ENCODE results near the gene RNF167. TPM values are rescaled to one million over a fixed set of nuclear protein-coding genes. Genes with fewer than 3 reads are reported as not detected.

Gene RNF167
- total RNA-seq, 1 donor from 2014 or later: 90.4 TPM

DNA sequence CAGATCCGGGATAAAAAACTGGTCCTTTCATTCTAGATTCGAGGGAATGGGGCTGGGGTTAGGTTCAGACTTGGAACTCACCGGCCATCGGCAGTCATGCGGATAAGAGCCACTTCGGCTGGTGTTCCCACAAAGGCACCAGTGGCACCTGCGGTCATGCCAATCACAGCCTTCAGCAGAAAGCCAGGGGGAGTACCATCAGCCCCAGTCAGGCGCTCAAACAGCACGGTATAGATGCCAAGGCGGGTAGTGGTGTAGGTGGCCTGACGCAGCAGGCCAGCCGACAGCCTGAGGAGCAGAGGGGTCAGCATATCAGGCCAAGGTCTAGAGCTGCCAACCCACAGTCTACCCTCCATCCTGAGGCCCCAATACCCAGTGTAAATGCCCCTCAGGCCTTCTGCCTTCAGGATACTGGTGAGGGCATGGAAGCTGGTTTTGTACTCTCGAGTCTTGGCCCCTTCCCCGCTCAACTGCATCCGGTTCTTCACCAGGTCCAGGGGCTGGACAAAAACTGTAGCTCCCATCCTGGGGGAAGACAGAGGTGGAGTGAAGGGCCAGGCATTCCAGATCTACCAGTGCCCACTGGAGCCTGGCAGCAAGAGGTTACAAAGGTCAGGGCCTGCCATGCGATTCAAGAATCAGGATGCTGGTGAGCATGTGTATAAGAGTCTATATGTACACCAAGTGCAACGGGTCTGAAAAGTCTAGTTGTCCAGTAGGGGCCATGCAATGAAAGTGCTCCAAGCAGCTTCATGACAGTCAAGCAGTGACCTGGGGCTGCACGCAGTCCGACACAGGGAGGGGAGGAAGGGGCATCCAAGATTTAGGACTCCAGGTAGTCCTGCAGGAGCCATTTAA lies 1.2 kb upstream of the RNF167 start:
- DNase-seq (ENCODE audit: low read depth, low spot score): no peak
- Mint-ChIP-seq H3K4me3 (peak overlapping the region; percentile 96), H3K9me3 (no peaks in the 10 kb centered on the region), H3K27me3 (ENCODE audit: low read depth) (peaks cover 6% of the 10 kb centered on the region), H3K4me1 (peaks cover 51% of the 10 kb centered on the region), H3K36me3 (ENCODE audit: low read depth) (peaks cover 10% of the 10 kb centered on the region), H3K27ac (ENCODE audit: unreplicated experiment) (peak overlapping the region; percentile 96)
- TF ChIP-seq, protein P1, sequence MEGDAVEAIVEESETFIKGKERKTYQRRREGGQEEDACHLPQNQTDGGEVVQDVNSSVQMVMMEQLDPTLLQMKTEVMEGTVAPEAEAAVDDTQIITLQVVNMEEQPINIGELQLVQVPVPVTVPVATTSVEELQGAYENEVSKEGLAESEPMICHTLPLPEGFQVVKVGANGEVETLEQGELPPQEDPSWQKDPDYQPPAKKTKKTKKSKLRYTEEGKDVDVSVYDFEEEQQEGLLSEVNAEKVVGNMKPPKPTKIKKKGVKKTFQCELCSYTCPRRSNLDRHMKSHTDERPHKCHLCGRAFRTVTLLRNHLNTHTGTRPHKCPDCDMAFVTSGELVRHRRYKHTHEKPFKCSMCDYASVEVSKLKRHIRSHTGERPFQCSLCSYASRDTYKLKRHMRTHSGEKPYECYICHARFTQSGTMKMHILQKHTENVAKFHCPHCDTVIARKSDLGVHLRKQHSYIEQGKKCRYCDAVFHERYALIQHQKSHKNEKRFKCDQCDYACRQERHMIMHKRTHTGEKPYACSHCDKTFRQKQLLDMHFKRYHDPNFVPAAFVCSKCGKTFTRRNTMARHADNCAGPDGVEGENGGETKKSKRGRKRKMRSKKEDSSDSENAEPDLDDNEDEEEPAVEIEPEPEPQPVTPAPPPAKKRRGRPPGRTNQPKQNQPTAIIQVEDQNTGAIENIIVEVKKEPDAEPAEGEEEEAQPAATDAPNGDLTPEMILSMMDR (conservative IDR thresholded peaks at IDR 0.05): no peak

DNA sequence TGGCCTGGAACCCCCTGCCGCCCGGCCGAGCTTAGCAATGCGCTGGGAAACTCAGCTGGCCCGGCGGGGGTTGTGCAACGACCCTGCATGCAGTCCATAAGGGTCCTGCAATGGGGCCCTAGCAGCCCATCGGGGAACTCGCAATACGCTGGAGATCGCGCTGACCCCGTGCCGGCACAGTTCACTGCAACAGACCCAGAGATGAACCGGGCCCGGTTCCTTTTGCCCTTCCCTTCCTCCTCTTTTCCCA lies 597 bp upstream of the RNF167 start:
- TF ChIP-seq, protein P1 (conservative IDR thresholded peaks at IDR 0.05): no peak
- DNase-seq (ENCODE audit: low read depth, low spot score): peak; percentile 30
- peak overlapping the region; percentile 96 for H3K27ac Mint-ChIP-seq (ENCODE audit: unreplicated experiment)
- H3K4me3 Mint-ChIP-seq: peak overlapping the region; percentile 96
- H3K9me3 Mint-ChIP-seq: no peaks in the 10 kb centered on the region
- H3K4me1 Mint-ChIP-seq: peaks cover 48% of the 10 kb centered on the region
- H3K27me3 Mint-ChIP-seq (ENCODE audit: low read depth): peaks cover 6% of the 10 kb centered on the region
- H3K36me3 Mint-ChIP-seq (ENCODE audit: low read depth): peaks cover 12% of the 10 kb centered on the region

DNA sequence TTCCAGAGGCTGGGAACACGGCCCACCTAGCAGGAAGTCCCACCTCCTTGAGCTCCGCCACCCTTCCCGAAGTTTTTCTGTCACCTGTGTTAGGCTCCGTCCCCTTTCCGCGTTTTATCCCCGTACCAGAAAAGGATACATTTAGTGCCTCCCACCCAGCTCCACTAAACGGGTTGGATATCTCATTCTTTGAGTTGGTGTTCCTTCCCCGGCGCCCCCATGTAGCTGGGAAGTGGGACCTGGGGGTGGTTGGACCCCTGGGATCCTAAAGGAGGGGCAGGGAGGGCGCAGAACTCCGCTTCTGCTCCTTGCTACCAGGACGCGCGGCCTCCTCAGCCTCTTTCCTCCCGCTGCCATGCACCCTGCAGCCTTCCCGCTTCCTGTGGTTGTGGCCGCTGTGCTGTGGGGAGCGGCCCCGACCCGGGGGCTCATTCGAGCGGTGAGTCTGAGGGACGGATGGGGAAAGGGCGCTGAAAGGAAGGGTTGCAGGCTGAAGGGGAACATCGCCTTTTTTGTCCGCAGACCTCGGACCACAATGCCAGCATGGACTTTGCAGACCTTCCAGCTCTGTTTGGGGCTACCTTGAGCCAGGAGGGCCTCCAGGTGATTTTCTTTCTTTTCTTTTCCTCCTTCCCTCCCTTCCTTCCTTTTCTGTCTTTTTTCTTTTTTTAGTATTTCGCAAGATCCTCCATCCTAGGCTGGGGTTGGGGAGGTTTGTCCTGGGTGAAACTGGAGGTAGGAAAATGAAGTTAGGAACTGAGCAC lies 669 bp downstream of the RNF167 start:
- DNase-seq (ENCODE audit: low read depth, low spot score): no peak
- no peaks in the 10 kb centered on the region for H3K9me3 Mint-ChIP-seq
- TF ChIP-seq, protein P1 (conservative IDR thresholded peaks at IDR 0.05): no peak
- H3K27me3 Mint-ChIP-seq (ENCODE audit: low read depth): peaks cover 11% of the 10 kb centered on the region
- peaks cover 54% of the 10 kb centered on the region for H3K4me1 Mint-ChIP-seq
- H3K4me3 Mint-ChIP-seq: peak overlapping the region; percentile 96
- peak overlapping the region; percentile 99 for H3K27ac Mint-ChIP-seq (ENCODE audit: unreplicated experiment)
- peaks cover 21% of the 10 kb centered on the region for H3K36me3 Mint-ChIP-seq (ENCODE audit: low read depth)

DNA sequence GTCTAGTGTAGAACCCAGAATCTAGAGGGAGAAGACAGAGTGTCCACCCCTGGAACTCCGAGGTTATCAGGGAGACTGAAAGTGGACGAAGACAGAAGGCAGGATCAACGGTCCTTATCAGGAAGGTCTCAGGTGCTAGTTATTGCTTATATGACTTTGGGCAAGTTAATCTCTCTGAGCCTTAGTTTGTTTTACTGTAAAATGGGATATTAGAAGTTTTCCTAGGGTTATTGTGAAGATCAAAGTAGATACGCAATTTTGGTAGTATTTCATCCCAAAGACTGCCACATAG lies 1.2 kb downstream of the RNF167 start:
- H3K4me3 Mint-ChIP-seq: peak overlapping the region; percentile 96
- peak overlapping the region; percentile 53 for H3K27ac Mint-ChIP-seq (ENCODE audit: unreplicated experiment)
- peaks cover 19% of the 10 kb centered on the region for H3K36me3 Mint-ChIP-seq (ENCODE audit: low read depth)
- no peaks in the 10 kb centered on the region for H3K9me3 Mint-ChIP-seq
- TF ChIP-seq, protein P1 (conservative IDR thresholded peaks at IDR 0.05): no peak
- DNase-seq (ENCODE audit: low read depth, low spot score): no peak
- peaks cover 56% of the 10 kb centered on the region for H3K4me1 Mint-ChIP-seq
- H3K27me3 Mint-ChIP-seq (ENCODE audit: low read depth): peaks cover 11% of the 10 kb centered on the region

DNA sequence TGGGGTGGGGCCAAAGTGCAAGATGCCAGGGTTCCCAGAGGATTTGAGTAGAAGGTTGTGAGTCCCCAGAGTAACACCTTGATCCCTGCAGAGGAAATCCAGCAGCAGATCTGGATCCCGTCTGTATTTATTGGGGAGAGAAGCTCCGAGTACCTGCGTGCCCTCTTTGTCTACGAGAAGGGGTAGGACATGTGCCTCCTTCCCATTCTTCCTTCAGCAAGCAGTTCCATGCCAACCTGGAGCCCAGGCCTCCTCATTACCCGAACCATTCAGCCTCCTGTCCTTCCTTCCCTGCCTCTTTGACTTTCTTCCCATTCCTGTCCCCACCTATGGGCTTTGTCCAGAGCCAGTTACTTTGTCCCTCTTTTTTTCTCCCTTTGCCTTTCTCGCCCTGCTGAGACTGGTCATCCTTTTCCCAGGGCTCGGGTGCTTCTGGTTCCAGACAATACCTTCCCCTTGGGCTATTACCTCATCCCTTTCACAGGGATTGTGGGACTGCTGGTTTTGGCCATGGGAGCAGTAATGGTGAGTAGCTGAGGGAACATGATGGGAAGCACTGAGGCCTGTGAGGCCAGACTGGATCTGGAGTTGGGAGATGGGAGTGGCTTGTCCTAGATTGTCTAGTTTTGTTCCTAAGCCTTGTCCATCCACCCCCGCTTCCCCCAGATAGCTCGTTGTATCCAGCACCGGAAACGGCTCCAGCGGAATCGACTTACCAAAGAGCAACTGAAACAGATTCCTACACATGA lies 2.9 kb downstream of the RNF167 start:
- Mint-ChIP-seq H3K4me1 (peaks cover 63% of the 10 kb centered on the region), H3K27ac (ENCODE audit: unreplicated experiment) (no peak overlapping the region), H3K36me3 (ENCODE audit: low read depth) (peaks cover 20% of the 10 kb centered on the region), H3K4me3 (peak overlapping the region; percentile 96), H3K9me3 (no peaks in the 10 kb centered on the region), H3K27me3 (ENCODE audit: low read depth) (peaks cover 11% of the 10 kb centered on the region)
- no peak for DNase-seq (ENCODE audit: low read depth, low spot score)
- TF ChIP-seq, protein P1 (conservative IDR thresholded peaks at IDR 0.05): no peak
